Cortex of kidney (tissue), 1 donor: ENCODE data around the gene ADAMTS4.

Source experiments
- DNase-seq: peaks from one replicate; lab custom pipeline; 2025; lab: John Stamatoyannopoulos, UW

Gene ADAMTS4

DNA sequence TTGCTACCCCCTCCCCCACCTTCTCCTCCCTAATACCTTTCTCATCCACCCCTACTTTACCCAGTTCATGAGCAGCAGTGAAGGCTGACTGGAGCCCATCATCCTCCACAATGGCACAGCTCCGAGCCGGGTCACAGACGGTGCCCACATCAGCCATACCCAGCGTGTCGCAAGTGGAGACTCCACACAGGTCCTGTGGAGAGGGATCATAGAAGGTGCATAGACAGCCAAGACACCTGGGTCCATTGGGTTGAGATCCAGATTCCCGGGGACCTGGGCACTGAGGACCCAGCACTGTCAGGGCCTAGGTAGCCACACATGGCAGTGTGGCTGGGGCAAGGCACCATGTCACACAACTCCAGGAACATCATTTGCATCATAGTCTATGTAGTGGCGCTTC lies 2.7 kb downstream of the ADAMTS4 start:
- no peak for DNase-seq

DNA sequence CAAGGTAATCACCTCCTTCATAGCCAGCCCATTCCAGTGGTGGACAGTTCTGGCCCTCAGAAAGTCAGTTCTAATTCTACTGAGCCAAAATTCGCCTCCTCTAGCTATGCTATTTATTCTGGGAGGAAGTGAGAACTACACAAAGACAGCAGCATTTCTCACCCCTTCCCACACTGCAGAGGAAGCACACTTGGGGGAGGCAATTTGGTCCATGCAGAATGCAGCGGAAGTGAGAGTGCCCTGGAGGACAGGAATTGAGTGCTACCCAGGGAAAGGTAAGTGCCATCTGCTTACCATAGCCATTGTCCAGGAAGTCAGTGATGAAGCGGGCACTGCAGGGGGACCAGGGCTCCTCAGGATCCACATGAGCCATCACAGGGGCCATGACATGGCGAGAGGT lies 3.7 kb downstream of the ADAMTS4 start:
- no peak for DNase-seq

DNA sequence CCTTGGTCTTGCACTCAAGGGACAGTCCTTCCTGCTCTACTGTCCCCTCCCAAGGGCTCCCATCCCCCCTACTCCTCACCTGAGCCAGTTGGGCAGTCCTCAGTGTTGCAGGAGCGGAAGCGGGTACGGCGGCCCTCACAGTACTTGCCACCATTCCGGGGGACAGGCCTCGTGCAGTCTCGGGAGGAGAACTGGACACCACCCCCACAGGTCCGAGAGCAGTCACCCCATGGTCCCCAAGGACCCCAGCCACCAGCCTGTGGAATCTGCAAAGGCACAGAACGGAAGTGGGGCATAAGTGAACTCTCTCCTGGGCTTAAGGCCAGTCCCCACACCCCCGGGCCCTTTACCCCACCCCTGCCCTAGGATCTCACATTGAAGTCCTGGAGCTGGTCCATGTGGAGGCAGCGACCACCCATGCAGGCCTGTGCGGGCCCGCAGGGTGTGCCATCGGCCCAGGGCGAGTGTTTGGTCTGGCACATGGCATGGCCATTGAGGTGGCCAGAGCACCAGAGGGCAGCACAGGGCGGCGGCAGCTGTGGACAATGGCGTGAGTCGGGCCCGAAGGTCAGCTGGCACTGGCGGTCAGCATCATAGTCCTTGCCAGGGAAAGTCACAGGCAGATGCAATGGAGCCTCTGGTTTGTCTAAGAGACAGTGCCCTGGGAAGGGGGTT lies 5.2 kb downstream of the ADAMTS4 start:
- DNase-seq, result no peak

DNA sequence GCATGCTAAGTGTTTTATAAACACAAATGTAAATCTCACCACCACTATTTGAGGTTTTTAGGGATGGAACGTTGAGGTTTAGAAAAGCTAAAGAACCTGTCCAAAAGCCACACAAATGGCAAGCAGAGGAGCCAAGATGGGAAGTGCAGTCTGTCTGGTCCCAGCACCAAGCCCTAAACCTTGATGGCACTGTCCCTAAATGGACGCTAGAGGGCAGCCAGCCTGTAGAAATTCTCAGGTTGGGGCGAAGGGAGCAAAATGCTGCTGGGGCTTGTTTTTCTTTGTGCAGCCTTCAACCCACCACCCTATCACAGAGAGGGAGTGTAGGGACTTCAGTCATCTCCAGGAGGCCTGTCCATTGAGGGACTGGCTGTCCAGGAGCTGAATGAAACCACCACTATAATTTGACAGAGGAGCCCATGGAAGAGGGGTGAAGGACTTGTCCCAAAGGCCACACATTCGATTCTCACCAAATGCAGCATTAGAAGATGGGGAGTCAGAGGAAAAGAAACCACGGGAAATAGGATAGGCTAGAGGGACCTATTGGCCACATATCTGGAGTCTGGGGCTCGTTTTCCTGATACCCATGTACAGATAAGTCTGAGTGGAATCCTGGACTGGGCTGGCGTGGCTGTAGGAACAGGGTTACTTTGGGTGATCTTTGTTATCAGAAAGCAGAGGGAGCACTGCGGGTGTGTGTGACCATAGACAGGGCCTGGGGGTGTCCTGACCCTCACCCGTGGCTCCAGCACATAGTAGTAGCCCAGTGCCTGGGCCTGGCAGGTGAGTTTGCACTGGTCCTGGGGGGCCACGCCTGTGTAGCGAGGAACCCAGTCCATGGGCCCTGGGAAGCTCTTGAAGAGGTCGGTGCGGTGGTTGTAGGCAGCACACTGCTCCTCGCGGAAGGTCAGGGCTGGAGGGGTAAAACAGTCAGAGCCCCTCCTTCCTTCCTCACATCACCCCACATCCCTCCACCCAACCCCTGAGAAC lies 6.1 kb downstream of the ADAMTS4 start:
- DNase-seq, result no peak

DNA sequence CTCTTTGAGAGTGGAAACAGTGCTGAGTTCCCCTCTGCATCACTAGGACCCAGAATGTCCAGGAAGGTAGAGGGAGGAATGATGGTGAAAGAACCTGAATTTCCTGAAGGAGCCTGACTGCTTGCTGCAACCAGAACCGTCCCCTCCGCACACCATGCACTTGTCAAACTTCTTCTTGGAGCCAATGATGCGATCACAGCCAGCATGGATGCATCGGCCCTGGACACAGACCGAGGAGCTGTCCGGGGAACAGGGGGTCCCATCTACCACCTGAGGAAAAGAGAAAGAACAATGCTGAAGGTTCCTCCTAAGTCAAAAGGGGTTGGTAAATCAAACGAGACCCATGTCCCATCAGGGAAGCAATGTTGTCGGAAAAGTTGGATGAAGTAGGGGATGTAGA lies 6.9 kb downstream of the ADAMTS4 start:
- DNase-seq, result no peak

DNA sequence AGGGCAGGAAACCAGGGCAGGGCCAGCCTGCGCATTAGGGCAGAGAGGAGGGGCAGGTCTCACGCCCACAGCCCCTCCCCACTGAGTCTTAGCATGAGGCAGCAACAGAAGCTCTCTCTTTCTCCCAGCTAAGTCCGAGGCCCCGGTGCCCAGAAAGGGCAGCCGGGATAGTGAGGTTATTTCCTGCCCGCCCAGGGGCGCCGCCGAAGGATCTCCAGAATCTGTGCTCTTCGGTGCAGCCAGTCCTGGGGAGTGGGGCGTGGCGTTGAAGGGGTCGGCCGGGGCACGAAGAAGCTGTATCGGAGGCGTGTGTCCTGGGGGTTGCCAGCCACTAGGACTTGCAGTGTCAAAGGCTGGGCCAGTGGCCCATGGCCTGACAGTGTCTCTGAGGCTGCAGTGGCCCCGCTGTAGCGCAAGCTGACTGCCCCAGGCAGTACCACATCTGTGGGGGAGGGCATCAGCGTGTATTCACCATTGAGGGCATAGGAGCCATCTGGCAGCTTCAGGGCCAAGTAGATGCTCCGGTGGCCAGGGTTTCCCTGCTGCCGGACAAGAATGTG lies 7.8 kb downstream of the ADAMTS4 start:
- no peak for DNase-seq

DNA sequence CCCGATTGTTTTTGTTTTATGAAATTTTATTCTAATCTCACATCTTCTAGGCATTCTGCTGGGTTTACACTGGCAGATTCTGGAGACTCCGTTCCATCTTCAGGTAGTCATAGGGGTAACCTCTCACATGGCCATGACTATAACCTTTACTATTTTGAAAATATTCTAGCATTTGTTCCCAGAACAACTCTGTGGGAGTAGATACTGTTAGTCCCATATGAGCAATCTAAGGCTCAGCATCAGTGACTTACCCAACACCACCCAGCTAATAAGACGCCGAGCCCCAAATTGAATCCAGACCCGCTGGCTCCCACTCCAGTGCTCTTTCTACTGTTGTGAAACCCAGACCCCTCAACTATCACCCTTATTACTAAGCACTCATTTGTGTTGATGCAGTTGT lies 9.8 kb downstream of the ADAMTS4 start:
- no peak for DNase-seq

DNA sequence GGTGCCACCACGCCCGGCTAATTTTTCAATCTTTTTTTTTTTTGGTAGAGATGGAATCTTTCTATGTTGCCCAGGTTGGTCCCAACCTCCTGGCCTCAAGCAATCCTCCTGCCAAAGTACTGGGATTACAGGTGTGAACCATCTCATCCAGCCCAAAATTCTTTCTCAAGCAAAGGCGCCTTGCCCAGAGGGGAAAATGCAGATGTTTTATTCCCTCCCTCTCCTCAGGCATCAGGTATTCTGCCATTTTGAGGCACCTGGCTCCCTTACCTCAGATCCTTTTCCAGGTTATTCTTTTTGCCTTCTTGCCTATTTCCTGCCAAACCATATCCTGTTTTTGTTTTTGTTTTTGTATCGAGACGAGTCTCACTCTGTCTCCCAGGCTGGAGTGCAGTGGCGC lies 10.5 kb downstream of the ADAMTS4 start:
- DNase-seq, result no peak

DNA sequence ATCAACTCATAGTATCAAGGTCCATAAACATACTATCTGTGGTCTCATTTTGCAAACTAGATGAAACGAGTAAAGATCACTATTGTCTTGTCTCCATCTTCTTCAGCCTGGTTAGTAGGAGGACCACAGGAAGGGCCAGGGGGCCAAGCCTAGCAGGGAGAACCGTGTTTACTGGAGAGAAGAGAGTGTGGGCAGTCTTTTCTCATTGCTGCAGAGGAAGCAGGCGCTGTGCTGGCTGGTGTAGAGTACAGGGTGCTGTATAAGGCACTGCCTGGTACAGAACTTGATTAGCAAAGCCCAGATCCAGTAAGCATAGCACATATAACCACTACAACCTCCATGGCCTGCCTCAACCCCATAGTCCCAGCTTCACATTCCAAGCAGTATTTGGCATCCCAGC lies 11.5 kb downstream of the ADAMTS4 start:
- DNase-seq, result no peak

DNA sequence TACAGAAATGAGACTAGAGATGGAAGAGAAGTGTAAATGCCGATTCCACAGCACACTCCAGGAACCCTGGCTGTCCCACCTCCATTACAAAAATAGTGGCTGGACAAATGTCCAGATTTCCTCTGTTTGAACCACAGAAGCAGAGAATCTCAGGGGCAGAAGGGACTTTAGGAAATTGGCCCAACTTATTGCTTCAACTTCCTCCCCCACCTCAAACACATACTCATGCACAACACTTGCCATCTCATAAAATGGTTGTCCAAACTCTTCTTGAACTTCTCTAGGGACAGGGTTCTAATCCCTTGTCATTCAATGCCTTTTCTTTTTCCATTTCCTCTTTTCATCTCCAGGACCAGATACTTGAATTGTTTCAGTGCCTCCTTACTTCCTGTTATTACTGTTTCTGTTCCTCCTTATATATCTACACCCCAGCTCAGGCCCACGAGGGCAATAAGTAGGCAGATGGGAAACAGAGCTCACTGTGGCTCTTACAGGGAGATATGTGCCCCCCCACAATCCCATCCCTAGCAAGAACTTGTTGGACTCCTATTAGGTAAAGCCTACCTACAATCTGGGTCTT lies 13.0 kb downstream of the ADAMTS4 start:
- no peak for DNase-seq

DNA sequence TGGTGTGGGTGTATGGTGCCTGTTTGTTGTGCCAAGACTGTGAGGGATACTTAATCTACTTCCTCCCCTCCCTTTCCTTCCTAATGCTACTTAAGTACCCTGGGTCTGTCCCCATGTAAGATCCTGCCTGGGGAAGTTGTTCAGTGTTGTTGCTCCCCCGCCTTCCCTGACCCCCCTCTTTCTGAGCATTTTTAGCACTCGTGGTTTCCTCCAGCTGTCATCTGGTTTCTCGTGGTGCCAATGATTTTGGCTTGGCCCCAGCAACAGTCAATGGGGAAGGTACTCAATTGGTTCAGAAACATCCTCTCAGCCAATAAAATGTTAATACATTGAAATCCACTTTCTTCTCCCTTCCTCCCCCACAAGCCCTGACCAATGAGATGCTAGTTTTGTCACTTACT lies 13.6 kb downstream of the ADAMTS4 start:
- DNase-seq, result no peak

DNA sequence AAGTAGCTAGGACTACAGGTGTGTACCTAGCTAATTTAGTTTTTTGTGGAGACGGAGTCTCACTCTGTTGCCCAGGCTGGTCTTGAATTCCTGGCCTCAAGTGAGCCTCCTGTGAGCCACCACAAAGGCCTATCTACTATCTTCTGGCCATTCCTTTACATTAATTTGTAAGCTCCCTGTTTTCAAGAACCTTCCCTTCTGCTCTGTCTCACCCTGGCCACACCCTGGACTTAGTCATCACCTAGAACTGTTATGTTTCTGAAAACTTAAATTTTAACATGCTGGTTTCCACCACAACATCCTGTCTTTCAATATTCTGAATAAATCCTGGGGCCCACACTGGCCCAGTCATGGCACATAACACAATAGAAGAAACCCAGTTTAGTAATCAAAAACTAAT lies 16.6 kb downstream of the ADAMTS4 start:
- no peak for DNase-seq

DNA sequence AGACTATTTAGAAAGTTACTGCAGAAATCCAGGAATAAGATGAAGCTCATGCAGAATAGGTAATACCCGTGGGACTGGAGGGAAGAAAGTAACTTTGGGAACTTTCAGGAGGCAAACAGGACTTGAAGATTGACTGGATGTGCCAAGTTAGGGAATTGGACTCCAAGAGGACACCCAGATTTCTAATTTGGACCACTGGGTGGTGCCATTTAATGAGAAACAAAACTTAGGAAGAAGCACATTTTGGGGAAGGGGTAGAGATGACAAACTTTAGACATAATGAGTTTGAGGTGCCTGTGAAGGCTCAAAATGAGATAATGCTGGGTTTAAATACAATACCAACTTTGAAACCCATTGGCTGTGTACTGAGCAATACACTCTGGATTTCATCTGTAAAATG lies 18.2 kb downstream of the ADAMTS4 start:
- no peak for DNase-seq

DNA sequence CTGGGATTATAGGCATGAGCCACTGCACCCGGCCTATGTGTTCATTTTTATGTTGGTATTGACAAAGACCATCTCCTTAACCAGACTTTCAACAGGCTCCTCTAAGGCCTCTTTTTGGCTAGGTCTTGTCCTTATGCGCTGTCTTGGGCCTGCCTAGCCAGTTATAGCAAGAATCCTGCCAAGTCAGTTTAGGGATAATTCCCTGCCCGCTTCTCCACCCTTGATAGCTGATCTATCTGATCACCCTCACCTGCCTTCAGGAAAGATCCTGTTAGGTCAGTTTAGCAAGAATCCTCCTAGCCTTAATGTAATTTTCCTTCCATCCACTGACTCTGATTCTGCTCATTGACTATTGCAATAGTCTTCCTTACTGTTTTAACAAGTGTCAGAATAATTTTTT lies 19.2 kb downstream of the ADAMTS4 start:
- no peak for DNase-seq

DNA sequence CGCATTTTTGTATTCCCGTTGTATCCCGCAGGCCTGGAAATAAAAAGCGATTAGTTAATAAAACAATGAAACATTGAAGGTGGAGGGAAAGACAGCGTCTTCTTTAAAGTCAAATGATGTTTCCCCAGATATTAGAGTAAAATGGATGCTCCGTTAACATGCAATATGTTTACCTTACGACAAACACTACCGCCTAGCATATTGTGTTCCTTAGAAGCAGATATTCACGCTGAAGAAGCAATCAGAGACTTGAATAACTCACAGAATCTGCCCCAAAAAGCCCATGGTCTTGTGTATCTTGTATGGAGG lies 21.0 kb downstream of the ADAMTS4 start:
- DNase-seq, result no peak

DNA sequence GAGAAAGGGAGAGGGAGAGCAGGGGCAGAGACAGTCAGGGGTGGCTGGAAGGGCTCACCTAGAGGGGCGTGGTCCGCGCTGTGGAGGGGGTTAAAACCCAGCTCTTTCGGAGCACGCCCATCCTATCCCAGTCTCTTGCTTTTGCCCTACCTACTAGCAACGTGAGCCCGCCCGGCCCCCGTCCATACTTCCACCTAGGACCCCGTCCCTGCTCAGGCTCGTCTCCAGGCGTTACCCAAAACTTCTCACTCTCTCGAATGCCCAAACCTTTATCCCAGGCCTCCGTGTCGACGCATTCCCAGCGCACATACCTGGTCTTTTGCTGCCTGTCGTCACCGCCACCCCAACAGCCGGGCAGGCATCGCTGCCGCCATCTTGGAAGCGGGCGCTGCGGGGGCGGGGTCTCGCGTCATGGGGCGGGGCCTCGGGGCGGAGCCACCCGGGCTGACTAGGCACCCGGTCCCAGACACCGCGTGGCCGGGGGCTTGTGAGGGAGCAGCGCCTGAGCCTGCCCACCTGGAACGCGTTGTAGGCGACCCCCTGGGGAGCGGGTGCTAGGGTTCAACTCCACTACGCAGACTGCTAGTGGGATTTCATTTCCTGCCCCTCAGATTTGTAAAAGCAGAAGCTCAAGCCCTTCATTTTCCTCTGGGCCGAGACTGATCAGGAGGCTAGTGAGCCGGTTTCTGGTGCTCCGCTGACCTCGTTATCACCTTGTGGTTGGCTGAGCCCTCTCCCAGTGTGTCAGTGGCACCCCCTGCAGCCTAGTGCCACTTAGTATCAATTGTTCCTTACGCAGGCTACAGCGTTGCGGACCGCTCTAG lies 21.5 kb downstream of the ADAMTS4 start, which contains the start of gene B4GALT3:
Gene B4GALT3, minus strand, starts transcription at position 396 of the 824 bp plus-strand sequence. CDS start 1,447 bp downstream, outside the sequence.
- peak; percentile 61 for DNase-seq

DNA sequence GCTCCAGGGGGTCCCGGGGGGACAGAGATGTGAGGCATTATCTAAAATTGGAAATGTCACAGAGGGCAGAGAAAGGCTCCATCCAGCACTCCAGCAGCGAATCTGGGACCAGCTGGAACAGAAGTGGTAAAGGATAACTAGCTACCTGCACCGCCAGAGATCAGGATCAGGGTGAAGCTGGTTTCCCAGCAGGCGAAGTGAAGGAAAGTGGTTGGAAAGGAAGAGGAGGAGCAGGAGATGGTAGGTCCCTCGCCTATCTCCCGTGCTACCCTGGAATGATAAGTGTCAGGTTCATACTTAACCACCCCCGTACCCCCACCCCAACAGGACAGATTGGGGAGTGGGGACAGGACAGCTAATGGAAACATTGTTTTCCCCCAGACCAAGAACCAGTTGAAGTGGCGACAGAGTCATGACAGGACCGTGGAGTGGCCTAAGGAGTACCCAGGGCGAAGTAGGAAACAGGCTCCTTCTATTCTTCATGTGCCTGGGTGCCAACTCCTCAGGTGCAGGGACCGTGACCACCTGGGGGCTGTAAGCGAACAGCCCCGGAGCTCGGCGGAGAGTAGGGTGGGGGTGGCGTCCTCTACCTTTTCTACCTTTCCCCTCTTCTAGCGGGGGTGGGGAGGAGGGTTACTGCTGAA lies 22.3 kb downstream of the ADAMTS4 start:
- DNase-seq, result no peak

DNA sequence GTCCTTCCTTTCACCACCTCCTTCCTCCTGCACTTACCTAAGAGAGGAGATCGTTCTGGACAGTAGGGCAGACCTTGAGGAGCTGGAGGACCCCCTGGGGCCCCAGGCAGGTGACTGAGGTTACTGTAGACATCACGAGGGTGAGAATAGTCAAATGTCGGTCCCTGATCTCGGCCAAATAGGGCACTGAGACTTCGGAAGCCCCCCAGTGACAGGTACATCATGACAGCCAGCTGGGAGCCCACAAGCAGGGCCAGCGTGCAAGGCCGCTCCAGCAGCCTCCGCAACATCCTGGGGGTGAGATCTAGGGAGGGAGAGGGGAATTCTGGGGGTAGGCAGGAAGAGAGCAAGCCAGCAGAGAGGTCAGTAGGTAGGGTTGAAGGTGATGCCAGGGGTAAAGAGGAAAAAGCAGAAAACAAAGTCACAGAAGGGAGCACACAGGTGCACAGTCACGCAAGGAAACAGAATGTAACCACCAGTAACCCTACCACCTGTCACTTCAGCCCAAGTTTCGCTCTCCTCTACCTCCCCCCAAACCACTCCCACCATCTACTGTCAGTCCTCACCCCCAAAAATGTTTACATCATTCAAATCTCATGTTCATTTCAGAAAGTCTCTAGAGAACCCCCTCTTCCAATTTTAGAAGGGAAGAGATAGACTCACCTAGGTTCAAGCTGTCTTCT lies 22.9 kb downstream of the ADAMTS4 start:
- no peak for DNase-seq

DNA sequence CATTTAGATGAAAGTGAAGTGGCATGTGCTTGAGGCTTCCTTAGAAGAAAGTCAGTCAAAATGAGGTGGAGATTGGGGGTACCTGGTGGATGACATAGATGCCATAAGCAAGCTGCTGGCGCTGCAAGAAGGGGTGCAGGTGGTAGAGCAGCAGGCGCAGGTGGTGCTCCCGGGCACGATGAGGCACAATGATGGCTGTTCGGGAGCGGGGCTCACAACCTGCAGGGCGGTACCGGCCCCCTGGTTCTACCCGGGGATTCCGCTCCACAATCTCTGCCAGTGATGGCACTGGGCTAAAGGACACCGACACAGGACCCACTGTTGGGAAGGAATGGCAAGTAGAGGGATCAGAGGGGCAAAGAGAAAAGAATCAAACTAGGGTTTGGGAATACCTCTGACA lies 23.9 kb downstream of the ADAMTS4 start:
- DNase-seq, result no peak

DNA sequence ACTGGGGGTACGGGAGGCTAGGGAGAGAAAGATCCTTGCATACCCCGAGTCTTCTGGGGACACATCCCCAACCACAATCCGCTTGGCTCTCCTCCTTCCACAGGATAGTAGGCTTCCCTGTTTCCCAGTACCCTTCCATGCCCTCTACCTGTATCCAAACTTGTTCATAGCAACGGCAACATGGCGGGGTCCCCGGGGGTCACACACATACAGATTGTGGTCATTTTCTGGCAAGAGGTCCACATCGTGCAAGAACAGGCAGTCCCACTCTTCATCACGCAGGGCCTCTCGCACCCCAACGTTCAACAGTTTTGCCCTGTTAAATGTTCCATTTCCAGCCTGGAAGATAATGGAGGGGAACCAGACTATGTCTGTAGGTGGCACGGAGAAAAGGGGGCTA lies 25.1 kb downstream of the ADAMTS4 start:
- DNase-seq, result no peak
